Measurements from ENCODE around the gene HNF4A.

HNF4A gene

GRCh38 chr20:44442298-44443070 is 87.0 kb downstream of the HNF4A start:
- DNase-seq (ENCODE audit: low read depth in 2 of 2), result no peak

GRCh38 chr20:44445742-44446710 is 90.5 kb downstream of the HNF4A start:
- DNase-seq (ENCODE audit: low read depth in 2 of 2), result no peak

- no peak for DNase-seq (ENCODE audit: low read depth in 2 of 2)
Observed at GRCh38 chr20:44447827-44448419, 92.4 kb downstream of the HNF4A start.

GRCh38 chr20:44448753-44449546 is 93.5 kb downstream of the HNF4A start:
- no peak for DNase-seq (ENCODE audit: low read depth in 2 of 2)

GRCh38 chr20:44449864-44450263 is 94.4 kb downstream of the HNF4A start:
- DNase-seq (ENCODE audit: low read depth in 2 of 2), result no peak

- DNase-seq (ENCODE audit: low read depth in 2 of 2), result no peak
Observed at GRCh38 chr20:44450281-44450889, 94.9 kb downstream of the HNF4A start.

- DNase-seq (ENCODE audit: low read depth in 2 of 2), result no peak
Observed at GRCh38 chr20:44450903-44451450, 95.5 kb downstream of the HNF4A start.

- no peak for DNase-seq (ENCODE audit: low read depth in 2 of 2)
Observed at GRCh38 chr20:44454306-44454963, 98.9 kb downstream of the HNF4A start.

- DNase-seq (ENCODE audit: low read depth in 2 of 2), result no peak
Observed at GRCh38 chr20:44455126-44455525, 99.6 kb downstream of the HNF4A start.

GRCh38 chr20:44456611-44457010 is 101.1 kb downstream of the HNF4A start:
- no peak for DNase-seq (ENCODE audit: low read depth in 2 of 2)

- no peak for DNase-seq (ENCODE audit: low read depth in 2 of 2)
Observed at GRCh38 chr20:44457016-44457415, 101.5 kb downstream of the HNF4A start.

GRCh38 chr20:44459271-44459670 is 103.8 kb downstream of the HNF4A start:
- DNase-seq (ENCODE audit: low read depth in 2 of 2), result no peak

GRCh38 chr20:44460795-44461141 is 105.3 kb downstream of the HNF4A start:
- DNase-seq (ENCODE audit: low read depth in 2 of 2), result no peak

GRCh38 chr20:44461142-44461802 is 105.8 kb downstream of the HNF4A start:
- DNase-seq (ENCODE audit: low read depth in 2 of 2), result no peak

GRCh38 chr20:44461803-44462174 is 106.3 kb downstream of the HNF4A start:
- no peak for DNase-seq (ENCODE audit: low read depth in 2 of 2)

GRCh38 chr20:44463466-44463865 is 108.0 kb downstream of the HNF4A start:
- DNase-seq (ENCODE audit: low read depth in 2 of 2), result no peak

GRCh38 chr20:44464514-44464913 is 109.0 kb downstream of the HNF4A start:
- DNase-seq (ENCODE audit: low read depth in 2 of 2), result no peak

- DNase-seq (ENCODE audit: low read depth in 2 of 2), result no peak
Observed at GRCh38 chr20:44465001-44465560, 109.6 kb downstream of the HNF4A start.

- DNase-seq (ENCODE audit: low read depth in 2 of 2), result no peak
Observed at GRCh38 chr20:44467289-44467883, 111.9 kb downstream of the HNF4A start.

All from stimulated activated CD8-positive, alpha-beta memory T cell treated with anti-CD3 and anti-CD28 coated beads, Interleukin-7, amount 100 ng/mL, for 1 hour (primary cell).